Right ventricle myocardium superior (tissue), 1 donor: Measurements from ENCODE around the gene NDFIP1. TPM values are rescaled to one million over a fixed set of nuclear protein-coding genes. Genes with fewer than 3 reads are reported as not detected.

Experiments used
- ATAC-seq: fragments of 200-7000 bp; cut with Tn5 transposase; one replicate; pipeline ENCODE4 v1.9.1; 2020; ENCODE audit warnings: mild to moderate bottlenecking; ENCODE audit not compliant: poor library complexity
- DNase-seq: peaks from one replicate; pipeline ENCODE4 v3.0.0-alpha.2; 2020
- intact Hi-C: fragments of 100-400 bp; cut with DNase I; formaldehyde crosslinking; loops from one replicate; pipeline ENCODE4 v1.11.2; 2022
- total RNA-seq: library from RNA; stranded (reverse); fragmentation: NEBNext Ultra II Directional; extraction: Animal tissue kit (Norgen Biotek cat#: 25700); gene quantifications from one replicate; pipeline ENCODE4 v1.2.1, GENCODE V29; 2021
- donor health status: DM: no; HTN: yes; CAD: no; lungs with severe emphysema.

Gene NDFIP1
- total RNA-seq, 1 donor from 2014 or later, result 50.7 TPM

DNA sequence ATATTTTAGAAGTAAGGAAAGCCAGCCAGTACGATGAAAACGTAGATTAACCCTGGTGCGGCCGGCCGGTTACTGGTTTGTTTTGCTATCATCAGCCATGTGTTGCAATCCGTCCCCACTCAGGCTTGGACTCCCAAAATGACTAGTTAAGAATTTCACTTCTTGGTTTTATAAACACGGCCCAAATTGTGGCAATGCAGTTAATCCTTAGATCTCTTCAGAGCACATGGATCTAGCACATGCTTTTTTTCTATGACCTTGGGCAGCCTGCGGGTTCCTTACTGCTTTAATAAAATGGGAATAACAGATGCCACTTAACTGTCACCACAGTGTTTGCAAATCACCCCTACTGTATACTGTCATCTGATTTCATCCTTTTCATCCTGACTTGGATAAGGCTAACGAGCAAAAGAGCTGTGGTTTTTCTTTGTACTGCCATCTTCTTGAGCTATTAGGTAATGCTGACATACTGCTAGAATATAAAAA lies 1.5 kb downstream of the NDFIP1 start:
- no peak for DNase-seq
- peak; percentile 12 for ATAC-seq
- intact Hi-C loops, result no loop called here

- DNase-seq (no peak), ATAC-seq (no peak)
- intact Hi-C loops, result no loop called here
Measured at GRCh38 chr5:142110988-142111687, 2.6 kb downstream of the NDFIP1 start.

DNA sequence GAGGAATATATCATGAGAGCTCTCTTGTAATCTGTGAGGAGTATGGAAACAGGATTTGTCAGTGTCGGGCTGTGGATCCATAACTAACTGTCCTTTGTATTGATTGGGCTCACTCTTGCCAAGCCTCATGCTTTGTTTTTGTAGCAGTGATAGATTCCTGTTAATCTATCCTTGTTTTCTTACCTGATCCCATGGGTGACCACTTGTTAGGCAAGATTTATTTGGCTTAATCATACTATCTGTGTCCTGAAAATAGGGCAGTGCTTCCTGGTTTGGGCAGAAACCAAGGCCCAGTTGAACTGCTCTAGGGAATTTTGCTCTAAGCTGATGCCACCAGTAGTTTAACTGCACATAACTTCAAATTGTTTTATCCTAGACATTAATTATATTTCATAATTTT lies 6.1 kb downstream of the NDFIP1 start:
- ATAC-seq, result no peak
- intact Hi-C loops, result no loop called here
- no peak for DNase-seq

- intact Hi-C loops, result no loop called here
- DNase-seq (no peak), ATAC-seq (no peak)
Measured at GRCh38 chr5:142115937-142116614, 7.5 kb downstream of the NDFIP1 start.

- peak; percentile 53 for ATAC-seq
- no peak for DNase-seq
- intact Hi-C loops, result no loop called here
Measured at GRCh38 chr5:142117579-142118151, 9.1 kb downstream of the NDFIP1 start.

DNA sequence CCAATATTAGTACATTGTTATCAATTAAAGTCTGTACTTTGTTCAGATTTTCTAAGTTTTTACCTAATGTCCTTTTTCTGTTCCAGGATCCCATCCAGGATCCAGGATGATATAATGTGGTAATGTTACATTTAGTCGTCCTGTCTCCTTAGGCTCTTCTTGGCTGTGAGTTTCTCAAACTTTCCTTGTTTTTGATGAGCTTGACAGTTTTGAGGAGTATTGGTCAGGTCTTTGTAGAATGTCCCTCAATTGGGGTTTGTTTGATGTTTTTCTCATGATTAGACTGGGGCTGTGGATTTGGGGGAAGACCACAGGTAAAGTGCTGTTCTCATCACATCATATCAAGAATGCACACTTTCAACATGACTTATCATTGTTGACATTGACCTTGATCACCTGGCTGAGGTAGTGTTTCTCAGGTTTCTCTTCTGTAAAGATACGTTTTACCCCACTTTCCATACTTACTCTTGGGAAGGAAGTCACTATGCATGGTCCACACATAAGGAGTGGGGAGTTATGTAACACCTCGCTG lies 9.6 kb downstream of the NDFIP1 start:
- intact Hi-C loops, result no loop called here
- DNase-seq, result no peak
- ATAC-seq, result no peak

DNA sequence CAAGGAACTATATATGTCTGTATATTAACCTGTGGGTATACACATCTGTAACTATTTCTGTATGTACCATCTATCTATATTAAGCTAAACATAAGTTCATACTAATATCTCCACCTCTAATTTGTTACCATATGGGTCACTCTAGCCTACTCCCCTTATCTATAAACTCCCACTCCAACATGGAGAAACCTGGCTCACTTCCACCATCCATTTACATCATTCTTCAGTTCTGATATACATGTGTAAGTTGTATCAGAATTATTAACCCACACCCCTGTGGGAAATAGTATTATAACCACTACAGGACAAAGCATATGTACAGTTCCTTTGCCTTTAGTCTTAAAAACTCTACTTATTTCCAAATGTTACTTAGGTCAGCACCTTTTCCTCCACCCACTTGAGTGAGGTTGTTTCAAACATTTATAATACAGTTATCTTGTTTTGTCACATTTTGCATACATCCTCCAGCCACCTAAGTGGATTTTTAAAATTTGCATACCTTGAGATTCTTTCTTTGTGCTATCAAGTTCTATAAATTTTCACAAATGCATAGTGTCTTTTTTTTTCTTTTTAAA lies 10.6 kb downstream of the NDFIP1 start:
- no peak for ATAC-seq
- no peak for DNase-seq
- intact Hi-C loops, result no loop called here

- intact Hi-C loops, result no loop called here
Measured at GRCh38 chr5:142120247-142120935, 11.8 kb downstream of the NDFIP1 start.

GRCh38 chr5:142122121-142122520 lies 13.5 kb downstream of the NDFIP1 start:
- ATAC-seq (no peak), DNase-seq (no peak)
- intact Hi-C loops, result no loop called here

More at GRCh38 chr5:142120247-142120935, 11.8 kb downstream of the NDFIP1 start:
- ATAC-seq (no peak), DNase-seq (no peak)

DNA sequence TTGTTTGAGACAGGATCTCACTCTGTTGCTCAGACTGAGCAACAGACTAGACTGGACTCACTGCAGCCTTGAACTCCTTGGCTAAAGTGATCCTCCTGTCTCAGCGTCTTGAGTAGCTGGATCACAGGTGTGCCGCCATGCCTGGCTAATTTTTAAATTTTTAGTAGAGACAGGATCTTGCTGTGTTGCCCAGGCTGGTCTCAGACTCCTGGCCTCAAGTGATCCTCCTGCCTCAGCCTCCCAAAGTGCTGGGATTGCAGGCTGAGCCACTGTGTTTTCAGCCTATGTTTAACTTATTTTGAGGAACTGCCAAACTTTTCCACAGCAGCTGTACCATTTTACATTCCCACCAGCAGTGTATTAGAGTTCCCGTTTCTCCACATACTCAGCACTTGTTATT lies 16.8 kb downstream of the NDFIP1 start:
- ATAC-seq, result no peak
- DNase-seq, result no peak
- intact Hi-C loops, result no loop called here

- ATAC-seq (no peak), DNase-seq (no peak)
- intact Hi-C loops, result no loop called here
Measured at GRCh38 chr5:142125963-142126362, 17.4 kb downstream of the NDFIP1 start.

DNA sequence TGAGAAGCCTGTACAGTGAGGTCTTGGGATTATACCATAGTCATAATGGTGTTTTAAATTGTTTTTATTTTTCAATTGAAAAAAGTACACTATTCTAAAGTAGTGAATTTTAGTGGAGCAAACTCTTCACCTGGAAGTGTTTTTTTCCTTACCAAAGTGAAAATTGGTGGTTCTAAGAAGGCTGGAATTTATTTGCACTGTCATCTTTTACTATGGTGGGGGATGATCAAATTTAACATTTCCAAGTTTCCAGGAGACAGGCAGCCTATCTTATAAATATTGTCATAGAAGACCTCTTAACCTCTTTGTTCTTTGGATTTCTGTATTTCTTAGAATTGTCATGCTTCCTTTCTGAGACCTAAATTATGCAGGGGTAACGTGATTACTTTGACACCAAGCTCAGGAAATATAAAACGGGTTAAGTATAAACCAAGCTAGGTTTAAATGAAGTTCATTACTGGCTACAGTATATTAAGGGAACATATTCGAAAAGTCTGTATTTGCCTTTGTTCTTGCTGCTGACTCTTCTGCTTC lies 20.2 kb downstream of the NDFIP1 start:
- no peak for DNase-seq
- no peak for ATAC-seq
- intact Hi-C loops, result no loop called here

- intact Hi-C loops, result no loop called here
- ATAC-seq, result no peak
- DNase-seq, result no peak
Measured at GRCh38 chr5:142129446-142130066, 21.0 kb downstream of the NDFIP1 start.

DNA sequence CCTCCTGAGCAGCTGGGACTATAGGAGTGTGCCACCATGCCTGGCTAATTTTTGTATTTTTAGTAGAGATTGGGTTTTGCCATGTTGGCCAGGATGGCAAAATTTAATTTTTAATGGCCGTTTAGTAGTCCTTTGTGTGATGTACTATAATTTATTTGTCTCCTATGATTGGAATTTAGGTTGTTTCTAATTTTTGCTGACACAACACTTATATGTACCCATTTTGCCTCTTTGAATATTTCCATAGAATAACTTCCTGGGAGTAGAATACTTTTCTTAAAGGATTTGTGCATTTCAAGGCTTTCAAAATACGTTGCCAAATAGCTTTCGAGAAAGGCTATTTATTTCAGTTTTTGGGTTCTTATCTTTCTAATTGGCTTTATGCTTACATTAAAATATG lies 22.8 kb downstream of the NDFIP1 start:
- no peak for ATAC-seq
- no peak for DNase-seq
- intact Hi-C loops, result no loop called here

DNA sequence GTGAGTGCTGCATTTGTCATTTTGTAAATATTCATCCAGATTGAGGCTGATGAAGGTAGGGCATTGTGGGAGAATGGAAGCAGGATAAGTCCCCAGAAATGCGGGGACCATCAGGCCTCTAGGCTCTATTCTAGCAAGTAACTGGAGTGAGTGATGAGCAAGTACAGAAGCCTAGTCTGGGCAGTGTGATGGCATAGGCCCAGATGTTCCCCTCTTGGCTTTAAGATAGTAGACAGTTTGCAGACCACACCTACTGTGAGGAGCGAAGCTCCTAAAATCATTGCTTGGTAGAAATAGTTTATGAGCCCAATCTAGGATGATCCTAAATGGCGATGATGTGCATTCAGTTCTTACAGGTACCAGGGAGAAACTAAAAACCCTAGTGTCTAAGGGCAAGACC lies 24.3 kb downstream of the NDFIP1 start:
- ATAC-seq (no peak), DNase-seq (no peak)
- intact Hi-C loops, result no loop called here

DNA sequence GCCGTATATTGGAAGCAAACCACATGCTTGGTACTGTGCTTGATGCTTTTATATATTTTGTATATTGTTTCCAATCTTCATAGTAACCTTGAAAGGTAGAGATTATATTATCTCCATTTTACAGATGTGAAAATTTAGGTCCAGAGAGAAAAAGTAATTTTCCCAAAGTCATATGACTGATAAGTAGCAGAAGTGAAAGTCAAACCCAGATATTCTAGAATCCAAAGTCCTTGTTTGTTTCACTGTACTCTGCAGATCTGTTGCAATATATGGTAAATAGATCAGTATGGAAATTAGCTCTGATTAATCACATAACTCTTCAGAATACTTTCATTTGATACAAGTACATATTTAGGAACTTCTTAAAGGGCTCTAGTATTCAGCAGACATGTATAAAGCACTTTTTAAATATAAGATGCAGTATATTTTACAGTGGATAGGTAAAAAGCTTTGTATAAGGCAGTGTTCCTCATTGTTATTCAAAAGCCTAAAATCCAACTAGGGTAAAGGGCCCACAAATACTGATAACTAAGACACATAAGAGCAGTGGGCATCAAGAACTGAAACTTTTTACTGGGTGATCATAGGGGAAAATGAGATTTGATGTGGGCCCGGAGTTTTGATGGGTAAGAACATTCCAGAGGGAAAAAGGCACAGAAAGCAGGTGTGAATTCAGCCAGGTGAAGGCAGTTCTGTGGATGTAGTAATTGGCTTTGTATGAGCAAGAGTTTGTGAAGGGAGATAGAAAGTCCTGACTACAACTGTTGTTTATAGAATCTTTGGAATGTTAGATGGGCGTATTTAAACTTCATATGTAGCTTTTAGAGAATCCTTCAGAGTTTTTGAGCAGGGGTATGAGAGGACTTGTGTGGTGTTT lies 25.0 kb downstream of the NDFIP1 start:
- DNase-seq (no peak), ATAC-seq (no peak)
- intact Hi-C loops, result no loop called here

DNA sequence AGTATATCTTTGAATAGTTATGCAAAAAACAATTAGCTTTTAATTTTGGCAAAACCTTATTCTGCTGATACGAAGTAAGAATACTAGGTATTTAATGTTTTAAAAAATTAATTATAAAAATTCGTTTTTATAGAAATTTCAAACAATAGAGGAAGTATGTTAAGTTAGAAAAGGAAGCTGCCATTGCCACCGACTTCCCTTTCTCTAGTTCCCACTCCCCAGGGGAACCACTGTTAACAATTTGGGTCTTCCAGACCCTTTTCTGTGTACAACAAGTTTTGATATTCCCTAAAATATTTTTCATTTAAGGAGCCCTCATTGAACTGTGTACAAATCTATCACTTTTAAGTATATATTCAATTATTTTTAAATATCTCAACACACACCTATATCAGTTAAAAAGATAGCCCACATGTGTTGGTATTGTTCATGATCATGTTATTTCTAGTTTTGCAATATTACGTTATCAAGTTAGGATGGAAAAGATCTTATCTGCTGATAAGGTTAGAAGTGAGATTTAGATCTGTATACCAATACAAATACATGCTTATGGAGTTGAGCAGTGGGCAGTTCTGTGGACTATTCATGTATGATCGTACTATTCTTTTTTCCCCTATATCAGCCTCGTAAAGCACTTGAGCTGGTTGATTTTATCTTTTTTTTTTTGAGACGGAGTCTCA lies 25.9 kb downstream of the NDFIP1 start:
- intact Hi-C loops, result no loop called here
- DNase-seq (no peak), ATAC-seq (no peak)
